Stimulated activated CD8-positive, alpha-beta memory T cell treated with anti-CD3 and anti-CD28 coated beads, Interleukin-15, amount 100 ng/mL, for 4 hours (primary cell): ENCODE measurements around the gene TTC7B.

Source experiments
- DNase-seq, 2 donors: peaks; one replicate each; pipeline ENCODE4 v3.0.0-alpha.2; 2020; ENCODE audit warnings: low read depth in 2 of 2

The TTC7B gene

GRCh38 chr14:90489916-90490719 is 326.1 kb downstream of the TTC7B start:
- no peak for DNase-seq

- DNase-seq, result no peak
Measured at GRCh38 chr14:90489306-90489705, 326.9 kb downstream of the TTC7B start.

GRCh38 chr14:90488256-90488655 is 328.0 kb downstream of the TTC7B start:
- DNase-seq, result no peak

- DNase-seq, result no peak
Measured at GRCh38 chr14:90487462-90487861, 328.8 kb downstream of the TTC7B start.

- no peak for DNase-seq
Measured at GRCh38 chr14:90487031-90487430, 329.2 kb downstream of the TTC7B start.

- no peak for DNase-seq
Measured at GRCh38 chr14:90484291-90484690, 331.9 kb downstream of the TTC7B start.

GRCh38 chr14:90483571-90483974 is 332.7 kb downstream of the TTC7B start:
- no peak for DNase-seq

- DNase-seq, result no peak
Measured at GRCh38 chr14:90483117-90483516, 333.1 kb downstream of the TTC7B start.

- DNase-seq, result no peak
Measured at GRCh38 chr14:90475298-90475697, 340.9 kb downstream of the TTC7B start.
